22Rv1 (cell line): ENCODE data around the gene MYO18B.

ENCODE experiments used
- H3K27ac ChIP-seq: fragments of 450-650 bp; 2 replicates; pipeline ENCODE4 v1.5.1; 2017
- ZFX ChIP-seq: fragments of 450-650 bp; IDR thresholded peaks from 2 replicates; pipeline ENCODE4 v1.6.1; 2017; ENCODE audit warnings: antibody characterized with exemption, borderline replicate concordance
- TF ChIP-seq, protein P1 (sequence below): fragments of 450-650 bp; IDR thresholded peaks from 2 replicates; pipeline ENCODE4 v1.5.1; 2017; ENCODE audit warnings: mild to moderate bottlenecking

Gene MYO18B

DNA sequence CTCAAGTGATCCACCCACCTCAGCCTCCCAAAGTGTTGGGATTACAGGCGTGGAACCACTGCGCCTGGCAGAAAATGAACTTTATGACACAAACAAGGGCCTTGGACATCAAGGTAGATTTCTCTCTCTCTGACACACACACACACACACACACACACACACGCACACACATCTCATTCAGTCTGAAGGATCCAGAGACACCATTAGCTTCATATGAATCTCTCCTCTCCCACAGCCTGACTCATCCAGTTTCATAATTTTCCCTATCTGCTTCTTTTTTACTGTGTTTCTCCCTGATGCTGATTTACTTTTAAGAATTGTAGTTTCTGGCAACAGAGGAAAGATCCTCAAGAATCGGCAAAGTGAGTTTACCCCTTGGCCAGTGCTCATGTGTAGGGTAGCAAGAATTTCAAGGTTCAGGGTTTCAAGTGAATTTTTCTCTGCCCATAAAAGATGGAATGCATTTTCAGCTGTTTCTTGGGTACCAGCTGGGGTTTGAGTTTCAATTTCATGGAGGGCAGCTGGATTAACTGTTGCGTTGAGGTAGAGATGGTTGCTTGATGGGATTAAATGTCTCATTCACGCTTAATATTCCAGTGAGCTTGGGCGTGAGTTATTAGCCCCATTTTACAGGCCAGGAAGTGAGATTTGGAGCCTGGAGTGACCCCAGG, 3.5 kb downstream of the MYO18B start:
- TF ChIP-seq, protein P1, sequence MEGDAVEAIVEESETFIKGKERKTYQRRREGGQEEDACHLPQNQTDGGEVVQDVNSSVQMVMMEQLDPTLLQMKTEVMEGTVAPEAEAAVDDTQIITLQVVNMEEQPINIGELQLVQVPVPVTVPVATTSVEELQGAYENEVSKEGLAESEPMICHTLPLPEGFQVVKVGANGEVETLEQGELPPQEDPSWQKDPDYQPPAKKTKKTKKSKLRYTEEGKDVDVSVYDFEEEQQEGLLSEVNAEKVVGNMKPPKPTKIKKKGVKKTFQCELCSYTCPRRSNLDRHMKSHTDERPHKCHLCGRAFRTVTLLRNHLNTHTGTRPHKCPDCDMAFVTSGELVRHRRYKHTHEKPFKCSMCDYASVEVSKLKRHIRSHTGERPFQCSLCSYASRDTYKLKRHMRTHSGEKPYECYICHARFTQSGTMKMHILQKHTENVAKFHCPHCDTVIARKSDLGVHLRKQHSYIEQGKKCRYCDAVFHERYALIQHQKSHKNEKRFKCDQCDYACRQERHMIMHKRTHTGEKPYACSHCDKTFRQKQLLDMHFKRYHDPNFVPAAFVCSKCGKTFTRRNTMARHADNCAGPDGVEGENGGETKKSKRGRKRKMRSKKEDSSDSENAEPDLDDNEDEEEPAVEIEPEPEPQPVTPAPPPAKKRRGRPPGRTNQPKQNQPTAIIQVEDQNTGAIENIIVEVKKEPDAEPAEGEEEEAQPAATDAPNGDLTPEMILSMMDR, result no peak
- TF ChIP-seq ZFX, result no peak
- no peak overlapping the region for H3K27ac ChIP-seq

DNA sequence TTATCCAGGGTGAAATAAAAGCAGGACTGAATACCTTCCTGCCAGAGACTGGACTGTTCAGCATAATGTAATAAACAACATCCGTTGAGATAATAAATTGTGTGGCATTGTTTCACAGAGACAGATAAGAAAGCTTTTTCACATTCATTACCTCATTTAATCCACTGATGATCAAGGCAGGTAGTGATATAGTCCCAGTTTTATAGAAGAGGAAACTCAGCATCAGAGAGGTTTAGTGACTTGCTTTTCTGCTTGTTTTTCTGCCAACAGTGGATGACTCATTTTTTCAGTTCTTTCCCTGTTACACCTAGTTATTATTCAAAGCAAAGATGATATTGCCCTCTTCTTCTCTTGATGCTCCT, 4.0 kb downstream of the MYO18B start:
- H3K27ac ChIP-seq, result no peak overlapping the region
- TF ChIP-seq ZFX, result no peak
- TF ChIP-seq, protein P1, result no peak

DNA sequence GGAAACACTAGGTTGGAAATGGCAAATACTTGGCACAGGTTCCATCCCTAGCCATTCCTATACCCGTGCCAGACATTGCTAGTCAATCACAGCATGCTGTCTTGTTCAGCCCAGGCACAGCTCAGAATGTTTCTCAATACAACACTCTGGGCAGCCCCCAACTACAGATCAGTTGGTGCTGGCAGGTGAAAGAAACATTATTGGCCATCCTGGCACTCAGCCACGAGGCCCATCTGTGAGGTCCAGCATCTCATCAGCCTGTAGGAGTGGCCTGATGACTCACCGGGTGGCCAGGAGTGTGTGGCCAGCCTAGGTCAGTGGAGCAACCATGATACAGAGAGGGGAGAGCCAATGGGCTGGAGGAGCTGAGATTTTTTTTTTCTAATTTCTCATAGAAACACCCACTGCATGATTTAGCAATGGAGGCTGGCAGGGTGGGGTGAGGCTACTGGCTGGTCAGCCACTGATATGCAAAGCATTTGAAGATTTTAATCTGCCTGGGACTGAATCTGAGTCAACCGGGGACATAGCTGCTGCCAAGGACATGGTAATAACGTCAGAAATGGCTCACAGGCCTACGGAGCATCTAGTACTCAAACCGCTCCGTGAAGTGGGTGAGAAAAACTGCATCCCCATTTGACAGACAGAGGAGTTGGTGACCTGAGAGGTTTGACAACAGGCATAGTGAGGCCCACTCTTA, 5.4 kb downstream of the MYO18B start:
- TF ChIP-seq, protein P1, result no peak
- TF ChIP-seq ZFX, result no peak
- no peak overlapping the region for H3K27ac ChIP-seq

DNA sequence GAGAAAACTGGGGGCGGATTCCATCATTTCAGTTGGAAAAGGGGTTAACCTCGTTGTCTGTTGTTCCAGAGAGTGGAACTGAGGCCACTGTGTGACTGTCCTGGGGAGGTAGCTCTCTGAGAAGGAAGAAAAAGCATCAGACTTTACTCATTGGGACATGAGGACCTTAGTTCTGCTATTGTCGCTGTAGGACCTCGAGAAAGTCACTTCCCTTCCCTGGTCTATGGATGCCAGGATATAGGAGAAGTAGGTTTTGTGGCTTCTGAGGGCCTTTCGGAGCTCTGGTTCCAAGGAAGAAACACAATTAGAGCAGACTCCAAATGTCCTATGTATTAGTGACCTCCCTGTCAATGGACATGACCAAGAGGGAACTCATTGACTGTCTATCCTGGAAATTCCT, 6.2 kb downstream of the MYO18B start:
- TF ChIP-seq, protein P1, result no peak
- TF ChIP-seq ZFX, result no peak
- H3K27ac ChIP-seq, result no peak overlapping the region

DNA sequence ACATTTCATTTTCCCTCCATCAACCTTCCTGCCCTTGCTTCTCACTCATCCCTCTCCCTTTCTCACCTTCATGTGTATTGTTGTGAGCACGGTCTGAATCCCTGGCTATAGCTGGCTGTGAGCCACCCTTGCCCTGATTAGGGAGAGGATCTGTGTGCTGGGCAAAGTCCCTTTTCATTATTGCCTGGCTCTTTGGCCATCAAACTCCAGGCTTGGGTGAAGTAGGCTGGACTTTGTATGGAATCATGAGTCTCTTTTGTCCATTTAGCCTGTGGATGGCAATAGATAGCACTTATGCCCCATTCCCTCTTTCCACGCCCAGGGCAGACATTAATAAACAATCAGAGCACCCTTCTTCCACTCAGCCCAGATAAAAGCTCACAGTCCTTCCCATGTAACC, 6.7 kb downstream of the MYO18B start:
- H3K27ac ChIP-seq, result no peak overlapping the region
- TF ChIP-seq, protein P1, result no peak
- no peak for TF ChIP-seq ZFX

DNA sequence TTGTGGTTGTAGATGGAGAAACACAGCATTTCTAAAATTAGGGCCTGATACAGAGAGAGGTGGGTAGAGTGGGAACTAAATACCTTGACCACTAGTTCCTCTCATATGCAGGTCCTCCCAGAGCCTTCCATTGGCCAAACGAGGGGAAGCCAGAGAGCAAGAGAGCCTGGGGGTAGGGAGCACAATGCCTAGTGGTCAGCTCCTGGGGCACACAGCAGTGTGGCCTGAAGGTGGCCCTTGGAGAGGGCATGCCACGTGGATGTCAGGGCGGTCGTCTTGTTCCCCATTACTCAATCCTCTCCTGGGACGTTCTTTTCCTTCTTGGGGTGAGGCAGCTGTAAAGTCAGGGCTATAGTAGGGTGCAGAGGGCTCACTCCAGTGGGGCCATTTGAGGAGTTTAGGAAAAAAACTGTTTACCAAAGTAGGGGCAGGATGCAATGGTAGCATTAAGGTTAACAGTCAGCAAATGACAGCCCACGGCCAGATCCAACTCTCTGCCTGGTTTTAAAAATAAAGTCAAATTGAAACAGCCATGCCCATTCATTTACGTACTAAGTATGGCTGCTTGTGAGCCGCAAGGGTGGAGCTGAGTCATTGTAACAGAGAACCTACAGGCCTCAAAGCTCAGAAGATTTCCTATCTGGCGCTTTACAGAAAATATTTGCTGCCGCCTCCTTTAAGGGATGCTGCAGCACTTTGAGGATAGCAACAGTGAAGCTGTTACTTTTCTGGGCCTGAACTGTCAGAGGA, 7.6 kb downstream of the MYO18B start:
- no peak overlapping the region for H3K27ac ChIP-seq
- TF ChIP-seq, protein P1, result no peak
- TF ChIP-seq ZFX, result no peak
